Liver (tissue), 9 donors: Measurements from ENCODE around the gene CFAP100. TPM values are rescaled to one million over a fixed set of nuclear protein-coding genes. Genes with fewer than 3 reads are reported as not detected.

Source experiments
- DNase-seq: peaks from one replicate; pipeline ENCODE4 v3.0.0-alpha.2; 2017; ENCODE audit warnings: low spot score
- H3K27ac ChIP-seq, 2 donors: one replicate each; pipeline ENCODE4 v1.7.0; 2013; ENCODE audit warnings: inconsistent platforms in 2 of 2, low read length in 2 of 2, control low read depth in 1 of 2, low read depth in 1 of 2, mild to moderate bottlenecking in 1 of 2
- H3K27me3 ChIP-seq, 4 donors: one replicate each; pipeline versions ENCODE4 v1.6.1 to v1.7.0; 2013; ENCODE audit warnings: low read length in 3 of 4, inconsistent platforms in 1 of 4, mild to moderate bottlenecking in 1 of 4, moderate library complexity in 1 of 4; ENCODE audit not compliant: control insufficient read depth in 4 of 4, insufficient read depth in 4 of 4
- H3K36me3 ChIP-seq, 4 donors: one replicate each; pipeline versions ENCODE4 v1.6.1 to v1.7.0; 2013; ENCODE audit warnings: low read length in 3 of 4, mild to moderate bottlenecking in 3 of 4, low read depth in 1 of 4, moderate library complexity in 1 of 4; ENCODE audit not compliant: control insufficient read depth in 4 of 4, insufficient read depth in 3 of 4
- H3K4me1 ChIP-seq, 4 donors: one replicate each; pipeline versions ENCODE4 v1.6.1 to v1.7.0; 2013; ENCODE audit warnings: low read length in 3 of 4, mild to moderate bottlenecking in 3 of 4, moderate library complexity in 1 of 4; ENCODE audit not compliant: control insufficient read depth in 4 of 4, insufficient read depth in 4 of 4
- H3K4me3 ChIP-seq, 3 donors: one replicate each; pipeline versions ENCODE4 v1.6.1 to v1.7.0; 2013; ENCODE audit warnings: low read length in 3 of 3, control low read depth in 1 of 3, low read depth in 1 of 3, mild to moderate bottlenecking in 1 of 3
- H3K9ac ChIP-seq, 2 donors: one replicate each; pipeline ENCODE4 v1.7.0; 2013; ENCODE audit warnings: low read length in 2 of 2, mild to moderate bottlenecking in 2 of 2, moderate library complexity in 2 of 2, control low read depth in 1 of 2, low read depth in 1 of 2
- H3K9me3 ChIP-seq, 4 donors: one replicate each; pipeline versions ENCODE4 v1.6.1 to v1.7.0; 2013; ENCODE audit warnings: low read length in 3 of 4; ENCODE audit not compliant: control insufficient read depth in 4 of 4
- EGR1 ChIP-seq, 2 donors: IDR thresholded peaks; 2 replicates each; pipeline ENCODE4 v1.6.1; 2016 to 2018; ENCODE audit warnings: antibody characterized with exemption in 2 of 2, low read depth in 2 of 2
- FOXA1 ChIP-seq: IDR thresholded peaks from 2 replicates; pipeline ENCODE4 v1.6.1; 2016; ENCODE audit warnings: antibody characterized with exemption
- GABPA ChIP-seq, 2 donors: IDR thresholded peaks in 1 of 2; conservative IDR thresholded peaks in 1 of 2; 2 replicates each; pipeline ENCODE4 v1.6.1; 2016; ENCODE audit warnings: antibody characterized with exemption in 2 of 2, mild to moderate bottlenecking in 1 of 2, moderate library complexity in 1 of 2
- HNF4A ChIP-seq, 2 donors: conservative IDR thresholded peaks; 2 replicates each; pipeline ENCODE4 v1.6.1; 2016; ENCODE audit warnings: antibody characterized with exemption in 2 of 2, mild to moderate bottlenecking in 2 of 2
- HNF4G ChIP-seq: IDR thresholded peaks from 2 replicates; pipeline ENCODE4 v1.6.1; 2016; ENCODE audit warnings: antibody characterized with exemption
- JUND ChIP-seq, 2 donors: IDR thresholded peaks; 2 replicates each; pipeline ENCODE4 v1.6.1; 2016; ENCODE audit warnings: antibody characterized with exemption in 2 of 2
- NR2F2 ChIP-seq: IDR thresholded peaks from 2 replicates; pipeline ENCODE4 v1.6.1; 2016; ENCODE audit warnings: antibody characterized with exemption
- SP1 ChIP-seq: IDR thresholded peaks from 2 replicates; pipeline ENCODE4 v1.6.1; 2018; ENCODE audit warnings: antibody characterized with exemption, mild to moderate bottlenecking
- TAF1 ChIP-seq: conservative IDR thresholded peaks from 2 replicates; pipeline ENCODE4 v1.6.1; 2016; ENCODE audit warnings: antibody characterized with exemption, mild to moderate bottlenecking
- YY1 ChIP-seq: IDR thresholded peaks from 2 replicates; pipeline ENCODE4 v1.6.1; 2016; ENCODE audit warnings: antibody characterized with exemption, mild to moderate bottlenecking
- WGBS: extraction: QIAGEN DNeasy Blood & Tissue Kit; methylation state at CpG from one replicate; pipeline ENCODE4 v1.1.7; 2013; 5-methylcytosine and 5-hydroxymethylcytosine counted together
- polyA plus RNA-seq, 2 donors: library from polyadenylated mRNA; stranded (reverse) in 1 of 2; unstranded in 1 of 2; fragments of 200-250 nt in 1 of 2; fragments of >200 nt in 1 of 2; fragmentation: Nextera tagmentation in 1 of 2; extraction: Ambion mirVana in 1 of 2; gene quantifications; one replicate each; pipeline versions ENCODE4 v1.2.1 to v1.2.3, GENCODE V29; 2013 to 2015
- total RNA-seq, 2 donors: library from RNA; depleted of rRNA; stranded (reverse); fragments of >200 nt; gene quantifications; one replicate each; pipeline ENCODE4 v1.2.3, GENCODE V29; 2014
- TF ChIP-seq, protein P1 (sequence below): IDR thresholded peaks from 2 replicates; pipeline ENCODE4 v1.6.1; 2016; ENCODE audit warnings: antibody characterized with exemption, mild to moderate bottlenecking
- TF ChIP-seq, protein P2 (sequence below): IDR thresholded peaks from 2 replicates; pipeline ENCODE4 v1.6.1; 2016; ENCODE audit warnings: antibody characterized with exemption
- TF ChIP-seq, protein P3 (sequence below): IDR thresholded peaks from 2 replicates; pipeline ENCODE4 v1.6.1; 2016; ENCODE audit warnings: antibody characterized with exemption
- TF ChIP-seq, protein P4 (sequence below): IDR thresholded peaks from 2 replicates; pipeline ENCODE4 v1.6.1; 2016; ENCODE audit warnings: antibody characterized with exemption
- TF ChIP-seq, protein P5 (sequence below): fragments of 150-350 bp; IDR thresholded peaks from 2 replicates; pipeline ENCODE4 v1.5.1; 2017; ENCODE audit warnings: improper control_type of control experiment, low read depth, low read length; ENCODE audit not compliant: missing input control
- donor health status: healthy.
- donor health status: healthy.
- donor health status: healthy.
- donor health status: healthy.
- donor health status: healthy.

The CFAP100 gene
- total and polyA plus RNA-seq, 4 donors: not detected

DNA sequence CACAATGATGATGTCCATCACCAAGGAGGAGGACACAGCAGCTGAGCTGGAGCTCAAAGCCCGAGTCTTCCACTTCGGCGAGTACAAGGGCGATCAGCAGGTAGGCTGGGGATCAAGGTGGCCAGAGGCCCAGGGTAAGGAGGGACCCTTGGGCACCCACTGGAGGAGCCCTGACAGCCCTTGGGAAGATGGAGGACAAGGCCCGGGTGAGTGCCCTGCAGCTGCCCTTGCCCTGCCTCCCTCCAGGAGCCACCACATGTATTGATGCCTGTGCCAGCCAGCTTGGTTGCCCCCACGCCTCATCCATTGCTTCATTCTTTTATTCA lies 38.4 kb downstream of the CFAP100 start:
- H3K27ac ChIP-seq: no peak overlapping the region
- H3K9me3 ChIP-seq: peaks cover 0 to 2% (median 0%) of the 10 kb centered on the region in 4 donors
- TF ChIP-seq YY1: no peak
- TF ChIP-seq TAF1: no peak
- TF ChIP-seq, protein P1, sequence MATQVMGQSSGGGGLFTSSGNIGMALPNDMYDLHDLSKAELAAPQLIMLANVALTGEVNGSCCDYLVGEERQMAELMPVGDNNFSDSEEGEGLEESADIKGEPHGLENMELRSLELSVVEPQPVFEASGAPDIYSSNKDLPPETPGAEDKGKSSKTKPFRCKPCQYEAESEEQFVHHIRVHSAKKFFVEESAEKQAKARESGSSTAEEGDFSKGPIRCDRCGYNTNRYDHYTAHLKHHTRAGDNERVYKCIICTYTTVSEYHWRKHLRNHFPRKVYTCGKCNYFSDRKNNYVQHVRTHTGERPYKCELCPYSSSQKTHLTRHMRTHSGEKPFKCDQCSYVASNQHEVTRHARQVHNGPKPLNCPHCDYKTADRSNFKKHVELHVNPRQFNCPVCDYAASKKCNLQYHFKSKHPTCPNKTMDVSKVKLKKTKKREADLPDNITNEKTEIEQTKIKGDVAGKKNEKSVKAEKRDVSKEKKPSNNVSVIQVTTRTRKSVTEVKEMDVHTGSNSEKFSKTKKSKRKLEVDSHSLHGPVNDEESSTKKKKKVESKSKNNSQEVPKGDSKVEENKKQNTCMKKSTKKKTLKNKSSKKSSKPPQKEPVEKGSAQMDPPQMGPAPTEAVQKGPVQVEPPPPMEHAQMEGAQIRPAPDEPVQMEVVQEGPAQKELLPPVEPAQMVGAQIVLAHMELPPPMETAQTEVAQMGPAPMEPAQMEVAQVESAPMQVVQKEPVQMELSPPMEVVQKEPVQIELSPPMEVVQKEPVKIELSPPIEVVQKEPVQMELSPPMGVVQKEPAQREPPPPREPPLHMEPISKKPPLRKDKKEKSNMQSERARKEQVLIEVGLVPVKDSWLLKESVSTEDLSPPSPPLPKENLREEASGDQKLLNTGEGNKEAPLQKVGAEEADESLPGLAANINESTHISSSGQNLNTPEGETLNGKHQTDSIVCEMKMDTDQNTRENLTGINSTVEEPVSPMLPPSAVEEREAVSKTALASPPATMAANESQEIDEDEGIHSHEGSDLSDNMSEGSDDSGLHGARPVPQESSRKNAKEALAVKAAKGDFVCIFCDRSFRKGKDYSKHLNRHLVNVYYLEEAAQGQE: no peak
- TF ChIP-seq NR2F2: no peak
- no peak for TF ChIP-seq JUND (IDR thresholded peaks at IDR 0.05)
- no peak overlapping the region for H3K9ac ChIP-seq
- no peaks in the 10 kb centered on the region for H3K27me3 ChIP-seq
- no peak overlapping the region for H3K4me3 ChIP-seq
- 96% methylated on average over 6 of the region's 6 CpGs for WGBS
- peaks cover 3 to 16% (median 6%) of the 10 kb centered on the region in 4 donors for H3K4me1 ChIP-seq
- H3K36me3 ChIP-seq: peaks cover 1 to 25% (median 13%) of the 10 kb centered on the region in 4 donors
- no peak for DNase-seq

DNA sequence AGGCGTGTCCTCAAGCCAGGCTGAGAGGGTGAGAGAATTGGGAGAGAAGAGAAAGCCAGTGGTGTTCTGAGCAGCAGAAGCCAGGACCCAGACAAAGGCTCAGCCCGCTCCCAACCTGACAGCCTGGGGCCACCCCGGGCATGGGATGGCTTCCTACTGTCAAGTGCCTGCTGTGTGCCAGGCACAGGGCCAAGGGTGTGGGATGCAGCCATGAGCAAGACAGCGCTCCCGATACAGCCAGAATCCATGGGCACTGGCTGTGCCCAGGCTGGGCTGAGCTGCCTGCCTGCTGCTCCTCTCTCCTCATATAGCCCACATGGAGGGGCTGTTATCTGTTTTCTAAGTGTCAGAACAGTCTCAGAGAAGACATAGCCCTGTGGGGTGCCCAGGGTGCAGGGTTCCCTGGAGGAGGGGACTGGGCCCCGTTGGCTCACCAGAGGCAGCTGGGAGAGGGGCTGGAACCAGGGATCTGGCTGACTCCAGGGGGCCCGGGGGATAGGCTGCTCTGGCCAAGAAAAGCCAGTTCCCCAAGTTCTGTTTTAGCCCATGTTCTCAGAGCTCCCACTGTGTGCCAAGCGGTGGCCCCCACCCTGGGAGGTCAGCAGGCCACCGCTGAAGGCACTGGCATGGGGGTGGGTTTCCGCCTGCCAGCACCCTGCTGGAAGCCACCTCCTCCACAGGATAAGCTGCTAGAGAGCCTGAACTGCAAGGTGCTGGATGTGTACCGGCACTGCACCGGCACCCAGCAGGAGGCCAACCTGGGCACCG lies 39.0 kb downstream of the CFAP100 start:
- Histone ChIP-seq H3K36me3 (peaks cover 4 to 31% (median 16%) of the 10 kb centered on the region in 4 donors), H3K4me3 (no peak overlapping the region), H3K9ac (no peak overlapping the region), H3K4me1 (peaks cover 3 to 16% (median 6%) of the 10 kb centered on the region in 4 donors), H3K27ac (no peak overlapping the region), H3K9me3 (no peaks in the 10 kb centered on the region), H3K27me3 (no peaks in the 10 kb centered on the region)
- TF ChIP-seq, protein P2, sequence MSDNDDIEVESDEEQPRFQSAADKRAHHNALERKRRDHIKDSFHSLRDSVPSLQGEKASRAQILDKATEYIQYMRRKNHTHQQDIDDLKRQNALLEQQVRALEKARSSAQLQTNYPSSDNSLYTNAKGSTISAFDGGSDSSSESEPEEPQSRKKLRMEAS: no peak
- TF ChIP-seq HNF4A (conservative IDR thresholded peaks at IDR 0.05) (no peak), FOXA1 (no peak), GABPA (IDR thresholded peaks at IDR 0.05 in 1 of 2, conservative IDR thresholded peaks at IDR 0.05 in 1 of 2) (no peak)
- TF ChIP-seq, protein P3, sequence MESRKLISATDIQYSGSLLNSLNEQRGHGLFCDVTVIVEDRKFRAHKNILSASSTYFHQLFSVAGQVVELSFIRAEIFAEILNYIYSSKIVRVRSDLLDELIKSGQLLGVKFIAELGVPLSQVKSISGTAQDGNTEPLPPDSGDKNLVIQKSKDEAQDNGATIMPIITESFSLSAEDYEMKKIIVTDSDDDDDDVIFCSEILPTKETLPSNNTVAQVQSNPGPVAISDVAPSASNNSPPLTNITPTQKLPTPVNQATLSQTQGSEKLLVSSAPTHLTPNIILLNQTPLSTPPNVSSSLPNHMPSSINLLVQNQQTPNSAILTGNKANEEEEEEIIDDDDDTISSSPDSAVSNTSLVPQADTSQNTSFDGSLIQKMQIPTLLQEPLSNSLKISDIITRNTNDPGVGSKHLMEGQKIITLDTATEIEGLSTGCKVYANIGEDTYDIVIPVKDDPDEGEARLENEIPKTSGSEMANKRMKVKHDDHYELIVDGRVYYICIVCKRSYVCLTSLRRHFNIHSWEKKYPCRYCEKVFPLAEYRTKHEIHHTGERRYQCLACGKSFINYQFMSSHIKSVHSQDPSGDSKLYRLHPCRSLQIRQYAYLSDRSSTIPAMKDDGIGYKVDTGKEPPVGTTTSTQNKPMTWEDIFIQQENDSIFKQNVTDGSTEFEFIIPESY: no peak
- 83% methylated on average over 13 of the region's 13 CpGs for WGBS
- DNase-seq: no peak

DNA sequence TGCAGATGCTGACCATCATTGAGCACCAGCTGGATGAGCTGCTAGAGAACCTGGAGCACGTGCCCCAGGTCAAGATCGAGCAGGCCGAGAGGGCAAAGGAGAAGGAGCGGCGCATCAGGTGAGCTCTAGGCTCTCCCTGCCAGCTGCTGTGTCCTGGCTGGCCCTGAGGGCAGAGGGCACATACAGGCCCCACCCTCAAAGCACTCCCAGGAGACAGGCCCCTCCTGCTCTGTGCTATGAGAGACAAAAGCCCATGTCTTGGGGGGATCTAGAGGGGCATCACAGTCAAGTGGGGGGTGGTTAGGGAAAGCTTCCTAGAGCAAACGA lies 39.5 kb downstream of the CFAP100 start:
- H3K4me3 ChIP-seq: no peak overlapping the region
- H3K27ac ChIP-seq: no peak overlapping the region
- H3K4me1 ChIP-seq: peaks cover 3 to 16% (median 6%) of the 10 kb centered on the region in 4 donors
- 52% methylated on average over 6 of the region's 6 CpGs for WGBS
- no peaks in the 10 kb centered on the region for H3K9me3 ChIP-seq
- no peaks in the 10 kb centered on the region for H3K27me3 ChIP-seq
- no peak overlapping the region for H3K9ac ChIP-seq
- peak; percentile 33 for DNase-seq
- peaks cover 4 to 36% (median 18%) of the 10 kb centered on the region in 4 donors for H3K36me3 ChIP-seq
- TF ChIP-seq, protein P4, sequence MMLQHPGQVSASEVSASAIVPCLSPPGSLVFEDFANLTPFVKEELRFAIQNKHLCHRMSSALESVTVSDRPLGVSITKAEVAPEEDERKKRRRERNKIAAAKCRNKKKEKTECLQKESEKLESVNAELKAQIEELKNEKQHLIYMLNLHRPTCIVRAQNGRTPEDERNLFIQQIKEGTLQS: no peak
- TF ChIP-seq NR2F2 (no peak), TAF1 (no peak), HNF4A (conservative IDR thresholded peaks at IDR 0.05) (peak; percentile 96 to 97), GABPA (IDR thresholded peaks at IDR 0.05 in 1 of 2, conservative IDR thresholded peaks at IDR 0.05 in 1 of 2) (no peak), EGR1 (IDR thresholded peaks at IDR 0.05; ENCODE audit: low read depth in 2 of 2) (no peak), SP1 (peak; percentile 56), YY1 (no peak), HNF4G (peak; percentile 70)
- TF ChIP-seq, protein P5, sequence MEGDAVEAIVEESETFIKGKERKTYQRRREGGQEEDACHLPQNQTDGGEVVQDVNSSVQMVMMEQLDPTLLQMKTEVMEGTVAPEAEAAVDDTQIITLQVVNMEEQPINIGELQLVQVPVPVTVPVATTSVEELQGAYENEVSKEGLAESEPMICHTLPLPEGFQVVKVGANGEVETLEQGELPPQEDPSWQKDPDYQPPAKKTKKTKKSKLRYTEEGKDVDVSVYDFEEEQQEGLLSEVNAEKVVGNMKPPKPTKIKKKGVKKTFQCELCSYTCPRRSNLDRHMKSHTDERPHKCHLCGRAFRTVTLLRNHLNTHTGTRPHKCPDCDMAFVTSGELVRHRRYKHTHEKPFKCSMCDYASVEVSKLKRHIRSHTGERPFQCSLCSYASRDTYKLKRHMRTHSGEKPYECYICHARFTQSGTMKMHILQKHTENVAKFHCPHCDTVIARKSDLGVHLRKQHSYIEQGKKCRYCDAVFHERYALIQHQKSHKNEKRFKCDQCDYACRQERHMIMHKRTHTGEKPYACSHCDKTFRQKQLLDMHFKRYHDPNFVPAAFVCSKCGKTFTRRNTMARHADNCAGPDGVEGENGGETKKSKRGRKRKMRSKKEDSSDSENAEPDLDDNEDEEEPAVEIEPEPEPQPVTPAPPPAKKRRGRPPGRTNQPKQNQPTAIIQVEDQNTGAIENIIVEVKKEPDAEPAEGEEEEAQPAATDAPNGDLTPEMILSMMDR: no peak
- TF ChIP-seq, protein P2: no peak
- TF ChIP-seq, protein P3: no peak
